AG04450 (cell line): ENCODE measurements around the gene RAB3IP. TPM values are rescaled to one million over a fixed set of nuclear protein-coding genes. Genes with fewer than 3 reads are reported as not detected.

Experiments
- CTCF ChIA-PET: fragments of 300-600, 350-600 bp; formaldehyde crosslinking; extraction: SDS; loops from one replicate; lab custom pipeline; 2022; ENCODE audit warnings: antibody characterized with exemption, inconsistent platforms; lab: Charles Lee
- POLR2A ChIA-PET: fragments of 350-600 bp; formaldehyde crosslinking; extraction: SDS; loops from one replicate; lab custom pipeline; 2021; ENCODE audit warnings: antibody characterized with exemption, inconsistent platforms; lab: Yijun Ruan, JAX
- DNase-seq: peaks from one replicate; pipeline ENCODE4 v3.0.0-alpha.2; 2011; ENCODE audit warnings: low read depth, low spot score
- H3K27ac ChIP-seq: one replicate; pipeline ENCODE4 v1.5.1; 2012; ENCODE audit warnings: low read depth, low read length, control low read depth
- H3K27me3 ChIP-seq: one replicate; pipeline ENCODE4 v1.6.0; 2012; ENCODE audit warnings: low read length; ENCODE audit not compliant: control insufficient read depth, insufficient read depth
- H3K4me3 ChIP-seq: 2 replicates; pipeline ENCODE4 v1.5.1; 2011; ENCODE audit warnings: mild to moderate bottlenecking, low read depth, low read length, control low read depth
- H3K9me3 ChIP-seq: 2 replicates; pipeline ENCODE4 v1.5.1; 2012; ENCODE audit warnings: low read length; ENCODE audit not compliant: control insufficient read depth, insufficient read depth
- CTCF ChIP-seq: IDR thresholded peaks from 2 replicates; pipeline ENCODE4 v1.5.1; 2011; ENCODE audit warnings: low read depth, low read length, control low read depth, inconsistent platforms
- polyA plus RNA-seq: library from polyadenylated mRNA; depleted of rRNA; stranded (reverse); fragments of >200 nt; gene quantifications from 2 replicates; pipeline ENCODE4 v1.2.3, GENCODE V29; 2011

The RAB3IP gene
- polyA plus RNA-seq, 1 experiment = 3.1 TPM

- no peak for DNase-seq
- ChIA-PET CTCF (no interaction called here), POLR2A (no interaction called here)
- H3K27me3 ChIP-seq = peaks cover 2% of the 10 kb centered on the region
- no peak for TF ChIP-seq CTCF
- no peak overlapping the region for H3K4me3 ChIP-seq
- no peaks in the 10 kb centered on the region for H3K9me3 ChIP-seq
- no peak overlapping the region for H3K27ac ChIP-seq
These were observed 95.9 kb downstream of the RAB3IP start for GRCh38 chr12:69834576-69834975.

GRCh38 chr12:69835081-69835480 is 96.4 kb downstream of the RAB3IP start:
- no peaks in the 10 kb centered on the region for H3K9me3 ChIP-seq
- no peak for DNase-seq
- no peak for TF ChIP-seq CTCF
- ChIA-PET POLR2A (no interaction called here), CTCF (no interaction called here)
- H3K27ac ChIP-seq = no peak overlapping the region
- H3K27me3 ChIP-seq = peaks cover 2% of the 10 kb centered on the region
- H3K4me3 ChIP-seq = no peak overlapping the region

GRCh38 chr12:69836015-69836414 is 97.4 kb downstream of the RAB3IP start:
- CTCF ChIA-PET = no interaction called here
- H3K4me3 ChIP-seq = no peak overlapping the region
- no peak for DNase-seq
- POLR2A ChIA-PET = no interaction called here
- no peaks in the 10 kb centered on the region for H3K9me3 ChIP-seq
- no peak for TF ChIP-seq CTCF
- peaks cover 2% of the 10 kb centered on the region for H3K27me3 ChIP-seq
- no peak overlapping the region for H3K27ac ChIP-seq

GRCh38 chr12:69837191-69837590 is 98.5 kb downstream of the RAB3IP start:
- DNase-seq = no peak
- ChIA-PET POLR2A (no interaction called here), CTCF (no interaction called here)
- H3K27me3 ChIP-seq = peaks cover 2% of the 10 kb centered on the region
- TF ChIP-seq CTCF = no peak
- no peak overlapping the region for H3K27ac ChIP-seq
- no peak overlapping the region for H3K4me3 ChIP-seq
- no peaks in the 10 kb centered on the region for H3K9me3 ChIP-seq

- DNase-seq = no peak
- Histone ChIP-seq H3K9me3 (no peaks in the 10 kb centered on the region), H3K4me3 (no peak overlapping the region), H3K27ac (no peak overlapping the region), H3K27me3 (peaks cover 2% of the 10 kb centered on the region)
- ChIA-PET POLR2A (no interaction called here), CTCF (no interaction called here)
- TF ChIP-seq CTCF = no peak
These were observed 99.2 kb downstream of the RAB3IP start for GRCh38 chr12:69837657-69838415.
